ENCODE results near the gene DCX.

The DCX gene

GRCh38 chrX:111308039-111308438 lies 104.0 kb downstream of the DCX start:
- H3K9me2 ChIP-seq (replicated peaks; ENCODE audit: insufficient read depth, low read length) = no peaks in the 10 kb centered on the region
- H3K79me2 ChIP-seq (ENCODE audit: insufficient read depth, low read length) = no peaks in the 10 kb centered on the region
- H3K9me3 ChIP-seq (ENCODE audit: insufficient read depth, low read length) = no peaks in the 10 kb centered on the region
- no peak for TF ChIP-seq EZH2phosphoT487 (conservative IDR thresholded peaks at IDR 0.05; ENCODE audit: low read length)
- H3K27me3 ChIP-seq (ENCODE audit: low read length) = no peaks in the 10 kb centered on the region
- H4K20me1 ChIP-seq (ENCODE audit: low read depth, low read length) = no peaks in the 10 kb centered on the region
- H3K36me3 ChIP-seq (ENCODE audit: low read length) = no peaks in the 10 kb centered on the region
- no peaks in the 10 kb centered on the region for H3F3A ChIP-seq (ENCODE audit: insufficient read depth)
- H3K9ac ChIP-seq (ENCODE audit: low read length) = no peak overlapping the region
- no peak overlapping the region for H3K4me3 ChIP-seq (ENCODE audit: insufficient read depth, low read length, poor library complexity, severe bottlenecking)
- H3K27ac ChIP-seq (ENCODE audit: low read depth, low read length) = no peak overlapping the region
- no peak overlapping the region for H2AFZ ChIP-seq (ENCODE audit: low read depth, low read length, severe bottlenecking)
- H3K4me2 ChIP-seq (ENCODE audit: low read depth, low read length, poor library complexity, severe bottlenecking) = no peak overlapping the region

GRCh38 chrX:111302284-111302683 lies 109.7 kb downstream of the DCX start:
- TF ChIP-seq, protein P1, sequence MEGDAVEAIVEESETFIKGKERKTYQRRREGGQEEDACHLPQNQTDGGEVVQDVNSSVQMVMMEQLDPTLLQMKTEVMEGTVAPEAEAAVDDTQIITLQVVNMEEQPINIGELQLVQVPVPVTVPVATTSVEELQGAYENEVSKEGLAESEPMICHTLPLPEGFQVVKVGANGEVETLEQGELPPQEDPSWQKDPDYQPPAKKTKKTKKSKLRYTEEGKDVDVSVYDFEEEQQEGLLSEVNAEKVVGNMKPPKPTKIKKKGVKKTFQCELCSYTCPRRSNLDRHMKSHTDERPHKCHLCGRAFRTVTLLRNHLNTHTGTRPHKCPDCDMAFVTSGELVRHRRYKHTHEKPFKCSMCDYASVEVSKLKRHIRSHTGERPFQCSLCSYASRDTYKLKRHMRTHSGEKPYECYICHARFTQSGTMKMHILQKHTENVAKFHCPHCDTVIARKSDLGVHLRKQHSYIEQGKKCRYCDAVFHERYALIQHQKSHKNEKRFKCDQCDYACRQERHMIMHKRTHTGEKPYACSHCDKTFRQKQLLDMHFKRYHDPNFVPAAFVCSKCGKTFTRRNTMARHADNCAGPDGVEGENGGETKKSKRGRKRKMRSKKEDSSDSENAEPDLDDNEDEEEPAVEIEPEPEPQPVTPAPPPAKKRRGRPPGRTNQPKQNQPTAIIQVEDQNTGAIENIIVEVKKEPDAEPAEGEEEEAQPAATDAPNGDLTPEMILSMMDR (IDR thresholded peaks at IDR 0.05; ENCODE audit: insufficient read depth, low read length, poor library complexity, severe bottlenecking) = no peak
- TF ChIP-seq EZH2phosphoT487 (conservative IDR thresholded peaks at IDR 0.05; ENCODE audit: low read length) = no peak
- no peaks in the 10 kb centered on the region for H3F3A ChIP-seq (ENCODE audit: insufficient read depth)
- H3K4me3 ChIP-seq (ENCODE audit: insufficient read depth, low read length, poor library complexity, severe bottlenecking) = no peak overlapping the region

GRCh38 chrX:111288841-111289240 lies 123.2 kb downstream of the DCX start:
- no peak overlapping the region for H3K4me2 ChIP-seq (ENCODE audit: low read depth, low read length, poor library complexity, severe bottlenecking)
- no peak overlapping the region for H2AFZ ChIP-seq (ENCODE audit: low read depth, low read length, severe bottlenecking)
- TF ChIP-seq, protein P1 (IDR thresholded peaks at IDR 0.05; ENCODE audit: insufficient read depth, low read length, poor library complexity, severe bottlenecking) = no peak
- TF ChIP-seq EZH2phosphoT487 (conservative IDR thresholded peaks at IDR 0.05; ENCODE audit: low read length) = no peak
- no peaks in the 10 kb centered on the region for H3K36me3 ChIP-seq (ENCODE audit: low read length)
- H4K20me1 ChIP-seq (ENCODE audit: low read depth, low read length) = no peaks in the 10 kb centered on the region
- no peaks in the 10 kb centered on the region for H3K79me2 ChIP-seq (ENCODE audit: insufficient read depth, low read length)
- no peak overlapping the region for H3K4me3 ChIP-seq (ENCODE audit: insufficient read depth, low read length, poor library complexity, severe bottlenecking)
- no peaks in the 10 kb centered on the region for H3K27me3 ChIP-seq (ENCODE audit: low read length)
- H3K9me2 ChIP-seq (replicated peaks; ENCODE audit: insufficient read depth, low read length) = no peaks in the 10 kb centered on the region
- no peaks in the 10 kb centered on the region for H3F3A ChIP-seq (ENCODE audit: insufficient read depth)
- no peaks in the 10 kb centered on the region for H3K9me3 ChIP-seq (ENCODE audit: insufficient read depth, low read length)
- no peak overlapping the region for H3K27ac ChIP-seq (ENCODE audit: low read depth, low read length)
- no peak overlapping the region for H3K9ac ChIP-seq (ENCODE audit: low read length)

More at GRCh38 chrX:111302284-111302683, 109.7 kb downstream of the DCX start:
- no peak overlapping the region for H3K27ac ChIP-seq (ENCODE audit: low read depth, low read length)
- no peaks in the 10 kb centered on the region for H3K79me2 ChIP-seq (ENCODE audit: insufficient read depth, low read length)
- H3K4me2 ChIP-seq (ENCODE audit: low read depth, low read length, poor library complexity, severe bottlenecking) = no peak overlapping the region
- H4K20me1 ChIP-seq (ENCODE audit: low read depth, low read length) = no peaks in the 10 kb centered on the region
- H3K9ac ChIP-seq (ENCODE audit: low read length) = no peak overlapping the region
- H3K9me2 ChIP-seq (replicated peaks; ENCODE audit: insufficient read depth, low read length) = no peaks in the 10 kb centered on the region
- no peaks in the 10 kb centered on the region for H3K9me3 ChIP-seq (ENCODE audit: insufficient read depth, low read length)
- H2AFZ ChIP-seq (ENCODE audit: low read depth, low read length, severe bottlenecking) = no peak overlapping the region
- H3K36me3 ChIP-seq (ENCODE audit: low read length) = no peaks in the 10 kb centered on the region
- H3K27me3 ChIP-seq (ENCODE audit: low read length) = no peaks in the 10 kb centered on the region

DNA sequence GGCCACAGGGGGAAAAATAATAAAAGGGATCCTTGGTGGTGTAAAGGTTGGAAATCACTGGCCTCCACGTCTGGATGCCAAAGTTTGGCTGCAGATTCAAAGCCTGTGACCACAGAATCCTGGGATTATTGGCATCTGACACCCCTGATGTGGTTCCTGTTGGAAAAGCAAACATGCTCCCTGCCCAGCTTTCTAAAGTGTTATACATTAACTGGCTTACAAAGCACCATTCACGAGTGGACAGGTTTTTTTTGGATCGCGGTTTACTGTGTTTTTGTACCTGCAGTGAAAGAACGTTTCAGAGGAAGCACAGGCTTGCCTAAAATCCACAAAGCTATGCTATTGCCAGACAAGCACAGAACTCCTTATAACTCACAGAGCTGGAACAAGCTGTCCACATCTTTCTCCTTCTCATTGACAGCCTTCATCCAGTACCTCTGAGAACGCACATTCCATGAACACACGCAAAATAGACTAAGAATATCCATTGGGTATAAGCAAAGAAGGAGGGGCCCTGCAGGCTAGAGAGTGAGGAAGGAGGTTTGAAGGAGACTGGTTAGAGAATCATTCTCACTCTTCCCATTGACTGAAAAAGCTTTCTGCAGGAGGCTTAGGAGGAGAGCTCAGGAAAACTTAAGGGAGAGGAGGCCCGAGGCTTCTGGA lies 127.2 kb downstream of the DCX start:
- H3K27ac ChIP-seq (ENCODE audit: low read depth, low read length) = no peak overlapping the region
- no peaks in the 10 kb centered on the region for H3K9me3 ChIP-seq (ENCODE audit: insufficient read depth, low read length)
- no peaks in the 10 kb centered on the region for H3K9me2 ChIP-seq (replicated peaks; ENCODE audit: insufficient read depth, low read length)
- no peak overlapping the region for H2AFZ ChIP-seq (ENCODE audit: low read depth, low read length, severe bottlenecking)
- H3K9ac ChIP-seq (ENCODE audit: low read length) = no peak overlapping the region
- no peaks in the 10 kb centered on the region for H4K20me1 ChIP-seq (ENCODE audit: low read depth, low read length)
- no peak overlapping the region for H3K4me2 ChIP-seq (ENCODE audit: low read depth, low read length, poor library complexity, severe bottlenecking)
- no peaks in the 10 kb centered on the region for H3F3A ChIP-seq (ENCODE audit: insufficient read depth)
- TF ChIP-seq EZH2phosphoT487 (conservative IDR thresholded peaks at IDR 0.05; ENCODE audit: low read length) = no peak
- TF ChIP-seq, protein P1 (IDR thresholded peaks at IDR 0.05; ENCODE audit: insufficient read depth, low read length, poor library complexity, severe bottlenecking) = no peak
- no peaks in the 10 kb centered on the region for H3K27me3 ChIP-seq (ENCODE audit: low read length)
- H3K4me3 ChIP-seq (ENCODE audit: insufficient read depth, low read length, poor library complexity, severe bottlenecking) = no peak overlapping the region
- H3K36me3 ChIP-seq (ENCODE audit: low read length) = no peaks in the 10 kb centered on the region
- H3K79me2 ChIP-seq (ENCODE audit: insufficient read depth, low read length) = no peaks in the 10 kb centered on the region
